Frontal cortex (tissue), 4 donors: ENCODE data around the gene HYAL3. TPM values are rescaled to one million over a fixed set of nuclear protein-coding genes. Genes with fewer than 3 reads are reported as not detected.
"Not testable (repeated sequence)": the region's sequence is repeated elsewhere in the genome, so short reads cannot be mapped to it uniquely, and the experiment has no call there.

Source experiments
- DNase-seq, 2 donors: peaks; one replicate each; pipeline ENCODE4 v3.0.0; 2012; ENCODE audit warnings: low spot score in 2 of 2
- FAIRE-seq: peaks from 2 replicates; lab custom pipeline; 2012; peaks lifted over from hg19 to GRCh38; lab: Jason Lieb, UNC
- total RNA-seq: library from RNA; depleted of rRNA; stranded (reverse); fragments of >200 nt; gene quantifications from one replicate; pipeline ENCODE4 v1.2.3, GENCODE V29; 2014
- donor health status: control.
- donor health status: control.
- donor health status: control.

HYAL3 gene
- total RNA-seq, 1 donor from 2014 or later = 3.7 TPM

DNA sequence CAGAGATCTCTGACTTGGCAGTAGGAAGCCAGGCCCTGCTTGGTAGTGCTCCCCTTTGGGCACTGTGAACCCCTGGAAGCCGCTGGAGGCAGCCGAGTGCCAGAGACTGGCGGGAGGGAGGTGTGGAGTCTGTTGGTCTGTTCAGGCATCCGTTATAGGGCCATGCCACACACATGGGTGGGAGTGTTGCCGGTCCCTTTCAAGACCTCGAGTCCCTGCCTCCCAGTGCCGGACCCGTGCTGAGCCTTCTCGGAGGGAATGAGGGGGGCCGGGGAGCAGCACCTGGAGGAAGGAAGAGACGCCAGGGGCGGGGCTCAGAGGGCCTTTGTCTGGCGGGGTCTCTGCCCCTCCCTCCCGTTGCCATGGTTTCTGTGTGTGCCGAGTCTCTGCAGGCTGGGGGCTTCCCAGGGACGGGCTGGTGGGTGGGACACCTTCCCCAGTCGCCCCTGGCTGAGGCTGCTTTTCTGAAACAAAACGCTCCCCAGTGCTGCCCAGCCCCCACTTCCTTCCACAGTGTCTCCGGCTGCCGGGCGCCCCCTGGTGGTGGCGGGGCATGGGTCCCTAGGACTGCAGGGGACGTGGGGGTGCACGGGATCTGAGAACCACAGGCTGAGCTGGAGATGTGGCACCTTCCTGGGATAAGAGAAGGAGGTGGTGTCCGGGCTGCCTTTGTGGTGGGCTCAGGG, 53.2 kb downstream of the HYAL3 start:
- FAIRE-seq = no peak

DNA sequence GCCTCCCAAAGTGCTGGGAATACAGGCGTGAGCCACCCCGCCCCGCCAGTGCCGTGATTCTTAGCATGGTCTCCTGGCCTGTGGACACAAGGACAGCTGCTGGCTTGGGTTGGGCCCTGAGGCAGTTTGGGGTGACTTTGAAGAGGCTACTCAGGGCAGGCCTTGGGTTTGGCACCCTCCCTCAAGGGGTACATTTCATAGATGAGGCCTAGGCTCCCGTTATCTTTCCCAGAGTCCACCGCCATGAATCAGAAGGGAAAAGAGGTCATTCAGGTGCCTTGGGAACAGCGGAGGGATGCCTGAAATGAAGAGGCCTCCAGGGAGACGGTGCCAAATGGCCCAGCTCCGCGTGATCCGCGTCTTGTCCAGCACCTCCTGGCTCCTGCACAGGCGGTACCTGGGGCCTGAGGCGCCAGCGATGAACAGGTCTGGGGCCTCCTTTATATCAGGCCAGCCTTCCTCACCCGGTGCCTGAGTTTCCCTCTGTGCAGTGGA, 53.9 kb downstream of the HYAL3 start:
- FAIRE-seq (no peak), DNase-seq (no peak)

More for the DNA sequence above, 53.2 kb downstream of the HYAL3 start:
- peak; percentile 61 to 78 for DNase-seq

DNA sequence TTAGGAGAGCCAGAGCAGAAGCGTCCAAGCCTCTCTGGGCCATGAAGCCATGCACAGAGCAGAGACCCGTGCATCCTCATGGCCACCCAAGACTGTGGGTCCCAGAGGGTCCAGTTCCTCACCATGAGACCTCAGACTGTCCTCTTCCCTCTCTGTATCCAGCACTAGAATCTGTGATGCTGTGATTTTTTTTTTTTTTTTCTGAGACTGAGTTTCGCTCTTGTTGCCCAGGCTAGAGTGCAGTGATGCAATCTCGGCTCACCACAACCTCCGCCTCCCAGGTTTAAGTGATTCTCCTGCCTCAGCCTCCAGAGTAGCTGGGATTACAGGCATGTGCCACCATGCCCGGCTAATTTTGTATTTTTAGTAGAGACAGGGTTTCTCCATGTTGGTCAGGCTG, 54.4 kb downstream of the HYAL3 start:
- DNase-seq, FAIRE-seq: not testable (repeated sequence)

DNA sequence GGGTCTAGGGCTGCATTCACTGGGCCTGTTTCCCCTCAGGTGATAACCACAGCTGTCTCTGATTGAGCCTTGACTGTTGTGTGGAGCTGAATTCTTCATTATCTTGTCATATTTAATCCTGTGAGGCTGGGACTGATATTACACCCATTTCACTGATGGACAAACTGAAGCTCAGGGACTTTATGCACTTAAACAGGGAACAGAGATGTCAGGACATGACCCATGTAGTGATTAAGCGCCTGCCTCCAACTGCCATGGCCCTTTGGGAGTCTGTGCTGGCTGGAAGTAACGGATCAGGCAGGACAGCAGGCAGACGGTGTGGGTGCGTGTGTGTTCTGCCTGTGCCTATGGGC, 55.7 kb downstream of the HYAL3 start:
- FAIRE-seq (no peak), DNase-seq (no peak)

DNA sequence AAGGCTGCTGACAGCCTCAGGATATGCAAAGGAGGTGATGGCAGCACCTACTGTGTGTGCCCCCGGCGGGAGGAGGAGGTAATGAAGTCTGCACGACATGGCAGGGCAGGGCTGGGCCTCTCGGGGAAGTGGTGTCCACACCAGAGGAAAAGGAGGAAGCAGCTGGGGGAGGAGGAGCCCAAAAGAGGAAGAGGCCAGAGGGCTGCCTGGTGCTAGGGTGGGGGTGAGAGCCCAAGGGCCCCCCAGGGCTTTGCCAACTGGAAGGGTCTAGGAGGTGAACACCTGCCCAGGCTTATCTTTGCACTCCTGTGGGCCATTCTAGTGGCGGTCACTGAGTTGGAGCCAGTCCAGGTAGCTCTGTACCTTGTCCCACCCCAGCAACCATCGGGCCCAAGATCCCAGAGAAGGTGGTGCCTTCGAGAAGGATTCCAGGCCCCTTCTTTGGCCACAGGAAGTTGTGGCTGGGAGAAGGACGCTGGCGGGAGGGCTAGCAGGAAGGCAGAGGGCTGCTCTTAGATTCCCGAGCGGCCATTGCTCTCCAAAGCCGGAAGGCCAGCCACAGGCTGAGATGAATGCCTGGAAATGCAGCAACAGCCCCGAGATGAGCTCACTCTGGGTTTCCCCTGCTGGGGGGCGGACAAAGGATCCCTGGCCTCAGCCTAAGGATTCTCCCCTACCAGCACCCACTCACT, 56.2 kb downstream of the HYAL3 start:
- no peak for DNase-seq
- no peak for FAIRE-seq

Other genes starting within 250 kb of the HYAL3 start
- gene RBM5, start 210.5 kb downstream of the HYAL3 start, total RNA-seq = 199 TPM
- 9.4 TPM for gene SEMA3F, start 144.1 kb downstream of the HYAL3 start, total RNA-seq
- not detected for gene GNAT1, start 107.8 kb downstream of the HYAL3 start, total RNA-seq
- gene SLC38A3, start 94.1 kb downstream of the HYAL3 start, total RNA-seq = 2.0 TPM
- 97.0 TPM for gene GNAI2, start 63.2 kb downstream of the HYAL3 start, total RNA-seq
- 2.4 TPM for gene SEMA3B, start 30.3 kb downstream of the HYAL3 start, total RNA-seq
- gene LSMEM2, start 20.3 kb downstream of the HYAL3 start, total RNA-seq = 0.82 TPM
- 17.9 TPM for gene IFRD2, start 7.0 kb downstream of the HYAL3 start, total RNA-seq
- gene NAA80, start within 50 bp of the HYAL3 start, total RNA-seq = 5.3 TPM
- 0.41 TPM for gene HYAL1, start 4.2 kb upstream of the HYAL3 start, total RNA-seq
- gene HYAL2, start 23.3 kb upstream of the HYAL3 start, total RNA-seq = 35.9 TPM
- 16.7 TPM for gene TUSC2, start 28.8 kb upstream of the HYAL3 start, total RNA-seq
- 12.6 TPM for gene RASSF1, start 41.4 kb upstream of the HYAL3 start, total RNA-seq
- 3.7 TPM for gene ZMYND10, start 46.3 kb upstream of the HYAL3 start, total RNA-seq
- 20.8 TPM for gene NPRL2, start 51.4 kb upstream of the HYAL3 start, total RNA-seq
- 11.0 TPM for gene CYB561D2, start 51.5 kb upstream of the HYAL3 start, total RNA-seq
- gene TMEM115, start 60.1 kb upstream of the HYAL3 start, total RNA-seq = 18.3 TPM
- 2.4 TPM for gene CACNA2D2, start 204.2 kb upstream of the HYAL3 start, total RNA-seq